ENCODE data around the gene TBX15.

The TBX15 gene

GRCh38 chr1:118862755-118863154 lies 125.4 kb downstream of the TBX15 start:
- Histone ChIP-seq H3K4me1 (ENCODE audit: insufficient read depth, low read length) (no peaks in the 10 kb centered on the region), H3K9ac (ENCODE audit: low read depth, low read length) (no peak overlapping the region), H3K9me3 (ENCODE audit: control insufficient read depth, insufficient read depth, low read length) (no peaks in the 10 kb centered on the region), H3K36me3 (ENCODE audit: insufficient read depth, low read length) (no peaks in the 10 kb centered on the region; the same call in 1 of the 2 replicates)

- H3K4me1 ChIP-seq (ENCODE audit: insufficient read depth, low read length) = no peaks in the 10 kb centered on the region
- no peaks in the 10 kb centered on the region; the same call in 1 of the 2 replicates for H3K36me3 ChIP-seq (ENCODE audit: insufficient read depth, low read length)
- H3K9ac ChIP-seq (ENCODE audit: low read depth, low read length) = no peak overlapping the region
- H3K9me3 ChIP-seq (ENCODE audit: control insufficient read depth, insufficient read depth, low read length) = no peaks in the 10 kb centered on the region
Measured at GRCh38 chr1:118861216-118861615, 126.9 kb downstream of the TBX15 start.

GRCh38 chr1:118859999-118860398 lies 128.1 kb downstream of the TBX15 start:
- H3K36me3 ChIP-seq (ENCODE audit: insufficient read depth, low read length) = no peaks in the 10 kb centered on the region; the same call in 1 of the 2 replicates
- H3K9me3 ChIP-seq (ENCODE audit: control insufficient read depth, insufficient read depth, low read length) = no peaks in the 10 kb centered on the region
- H3K4me1 ChIP-seq (ENCODE audit: insufficient read depth, low read length) = no peaks in the 10 kb centered on the region
- H3K9ac ChIP-seq (ENCODE audit: low read depth, low read length) = no peak overlapping the region

GRCh38 chr1:118846443-118846842 lies 141.7 kb downstream of the TBX15 start:
- H3K4me1 ChIP-seq (ENCODE audit: insufficient read depth, low read length) = no peaks in the 10 kb centered on the region
- no peaks in the 10 kb centered on the region for H3K36me3 ChIP-seq (ENCODE audit: insufficient read depth, low read length)
- H3K9me3 ChIP-seq (ENCODE audit: control insufficient read depth, insufficient read depth, low read length) = no peaks in the 10 kb centered on the region
- no peak overlapping the region for H3K9ac ChIP-seq (ENCODE audit: low read depth, low read length)

- Histone ChIP-seq H3K9ac (ENCODE audit: low read depth, low read length) (no peak overlapping the region), H3K4me1 (ENCODE audit: insufficient read depth, low read length) (no peaks in the 10 kb centered on the region), H3K9me3 (ENCODE audit: control insufficient read depth, insufficient read depth, low read length) (no peaks in the 10 kb centered on the region), H3K36me3 (ENCODE audit: insufficient read depth, low read length) (no peaks in the 10 kb centered on the region)
Measured at GRCh38 chr1:118842452-118843201, 145.5 kb downstream of the TBX15 start.

- no peaks in the 10 kb centered on the region for H3K9me3 ChIP-seq (ENCODE audit: control insufficient read depth, insufficient read depth, low read length)
- H3K9ac ChIP-seq (ENCODE audit: low read depth, low read length) = no peak overlapping the region
- H3K36me3 ChIP-seq (ENCODE audit: insufficient read depth, low read length) = no peaks in the 10 kb centered on the region
- no peaks in the 10 kb centered on the region for H3K4me1 ChIP-seq (ENCODE audit: insufficient read depth, low read length)
Measured at GRCh38 chr1:118841521-118841920, 146.6 kb downstream of the TBX15 start.
